ENCODE data around the gene SALL1. TPM values are rescaled to one million over a fixed set of nuclear protein-coding genes. Genes with fewer than 3 reads are reported as not detected.
A peak's percentile ranks its signal among the peaks of the same experiment; 100 is the strongest.

SALL1 gene
- total and polyA plus RNA-seq, 2 of the 13 experiments (the other 11 are each of a cell fraction or from before 2014, with no cell fraction given) = 6.6 to 12.3 TPM

GRCh38 chr16:51149721-51150164, 1.3 kb downstream of the SALL1 start (continued):
- no peak for TF ChIP-seq MAZ (IDR thresholded peaks at IDR 0.05; ENCODE audit: borderline replicate concordance, low read depth, low read length)
- peak; percentile 11; the same call in 1 of the 2 replicates for TF ChIP-seq MAZ (CRISPR knock-in tag; IDR thresholded peaks at IDR 0.05; ENCODE audit: low read depth)
- TF ChIP-seq ZNF354B (CRISPR knock-in tag; IDR thresholded peaks at IDR 0.05) = no peak
- TF ChIP-seq ZNF615 (CRISPR knock-in tag; IDR thresholded peaks at IDR 0.05; ENCODE audit: borderline replicate concordance) = no peak
- no peak for TF ChIP-seq ZBTB49 (CRISPR knock-in tag; IDR thresholded peaks at IDR 0.05; ENCODE audit: borderline replicate concordance)
- no peak for TF ChIP-seq DZIP1 (CRISPR knock-in tag; IDR thresholded peaks at IDR 0.05)
- TF ChIP-seq ZKSCAN1 (IDR thresholded peaks at IDR 0.05; ENCODE audit: low read length) = no peak
- no peak for TF ChIP-seq ZNF704 (CRISPR knock-in tag; IDR thresholded peaks at IDR 0.05; ENCODE audit: borderline replicate concordance)
- no peak for TF ChIP-seq ZNF747 (CRISPR knock-in tag; IDR thresholded peaks at IDR 0.05; ENCODE audit: borderline replicate concordance)
- TF ChIP-seq XBP1 (CRISPR knock-in tag; IDR thresholded peaks at IDR 0.05) = no peak
- TF ChIP-seq NFIC (IDR thresholded peaks at IDR 0.05; ENCODE audit: low read length) = no peak
- TF ChIP-seq NR3C1 (CRISPR knock-in tag; IDR thresholded peaks at IDR 0.05) = no peak
- TF ChIP-seq ARNTL (CRISPR knock-in tag; IDR thresholded peaks at IDR 0.05) = peak; percentile 39; the same call in 1 of the 2 replicates
- no peak for TF ChIP-seq PAXIP1 (CRISPR knock-in tag; conservative IDR thresholded peaks at IDR 0.05)
- no peak for TF ChIP-seq HINFP (CRISPR knock-in tag; IDR thresholded peaks at IDR 0.05; ENCODE audit: low read depth)
- TF ChIP-seq ARHGAP35 (CRISPR knock-in tag; IDR thresholded peaks at IDR 0.05; ENCODE audit: borderline replicate concordance) = no peak; the same call in 1 of the 2 replicates

Measured in HepG2 (cell line).